ENCODE data around the gene MRPL37. TPM values are rescaled to one million over a fixed set of nuclear protein-coding genes. Genes with fewer than 3 reads are reported as not detected.

The MRPL37 gene
- total and polyA plus RNA-seq, 2 experiments from 2014 or later, result 93.7 to 97.9 TPM

DNA sequence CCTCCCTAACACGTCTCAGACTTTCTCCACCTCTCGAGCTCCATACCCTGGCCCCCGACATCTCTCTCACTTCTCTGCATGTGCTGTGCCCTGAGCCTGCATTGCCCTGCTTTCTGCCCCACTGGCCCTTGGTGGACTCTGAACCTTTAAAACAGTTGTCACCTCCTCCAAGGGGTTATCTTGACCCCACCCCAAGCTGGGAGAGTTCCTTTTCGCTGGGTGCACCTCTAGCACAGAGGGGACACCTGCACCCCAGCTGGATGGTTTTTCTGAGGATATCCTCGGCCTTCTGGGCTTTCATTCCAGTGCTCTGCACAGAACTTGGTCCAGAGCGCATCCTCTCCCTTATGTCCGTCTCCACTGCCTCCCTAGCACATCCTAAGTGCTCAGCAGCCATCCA lies 43.0 kb upstream of the MRPL37 start:
- DNase-seq (ENCODE audit: low read depth in 1 of 2, low spot score in 1 of 2), result no peak
- Histone ChIP-seq H3K27me3 (no peaks in the 10 kb centered on the region), H3K36me3 (no peaks in the 10 kb centered on the region), H3K4me1 (ENCODE audit: low read depth) (no peaks in the 10 kb centered on the region), H3K9me3 (ENCODE audit: low read depth) (no peaks in the 10 kb centered on the region), H3K27ac (no peak overlapping the region), H3K4me3 (no peak overlapping the region)
- TF ChIP-seq, protein P1, sequence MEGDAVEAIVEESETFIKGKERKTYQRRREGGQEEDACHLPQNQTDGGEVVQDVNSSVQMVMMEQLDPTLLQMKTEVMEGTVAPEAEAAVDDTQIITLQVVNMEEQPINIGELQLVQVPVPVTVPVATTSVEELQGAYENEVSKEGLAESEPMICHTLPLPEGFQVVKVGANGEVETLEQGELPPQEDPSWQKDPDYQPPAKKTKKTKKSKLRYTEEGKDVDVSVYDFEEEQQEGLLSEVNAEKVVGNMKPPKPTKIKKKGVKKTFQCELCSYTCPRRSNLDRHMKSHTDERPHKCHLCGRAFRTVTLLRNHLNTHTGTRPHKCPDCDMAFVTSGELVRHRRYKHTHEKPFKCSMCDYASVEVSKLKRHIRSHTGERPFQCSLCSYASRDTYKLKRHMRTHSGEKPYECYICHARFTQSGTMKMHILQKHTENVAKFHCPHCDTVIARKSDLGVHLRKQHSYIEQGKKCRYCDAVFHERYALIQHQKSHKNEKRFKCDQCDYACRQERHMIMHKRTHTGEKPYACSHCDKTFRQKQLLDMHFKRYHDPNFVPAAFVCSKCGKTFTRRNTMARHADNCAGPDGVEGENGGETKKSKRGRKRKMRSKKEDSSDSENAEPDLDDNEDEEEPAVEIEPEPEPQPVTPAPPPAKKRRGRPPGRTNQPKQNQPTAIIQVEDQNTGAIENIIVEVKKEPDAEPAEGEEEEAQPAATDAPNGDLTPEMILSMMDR (IDR thresholded peaks at IDR 0.05; ENCODE audit: low read depth, low read length), result no peak

DNA sequence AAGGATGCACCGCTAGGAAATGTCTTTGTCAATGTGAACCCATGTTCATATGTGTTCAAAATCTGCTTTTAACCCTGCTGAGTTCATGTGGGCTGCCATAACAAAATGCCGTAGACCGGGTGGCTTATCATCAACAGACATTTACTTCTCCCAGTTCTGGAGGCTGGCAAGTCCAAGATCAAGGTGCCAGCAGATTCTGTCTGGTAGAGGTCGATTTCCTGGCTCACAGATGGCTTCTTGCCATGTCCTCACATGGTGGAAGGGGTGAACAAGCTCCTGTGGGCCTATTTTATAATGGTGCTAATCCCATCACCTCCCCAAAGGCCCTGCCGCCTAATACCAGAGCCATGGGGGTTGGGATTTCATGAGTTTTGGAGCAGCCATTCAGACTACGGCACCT lies 42.6 kb upstream of the MRPL37 start:
- H3K36me3 ChIP-seq, result no peaks in the 10 kb centered on the region

DNA sequence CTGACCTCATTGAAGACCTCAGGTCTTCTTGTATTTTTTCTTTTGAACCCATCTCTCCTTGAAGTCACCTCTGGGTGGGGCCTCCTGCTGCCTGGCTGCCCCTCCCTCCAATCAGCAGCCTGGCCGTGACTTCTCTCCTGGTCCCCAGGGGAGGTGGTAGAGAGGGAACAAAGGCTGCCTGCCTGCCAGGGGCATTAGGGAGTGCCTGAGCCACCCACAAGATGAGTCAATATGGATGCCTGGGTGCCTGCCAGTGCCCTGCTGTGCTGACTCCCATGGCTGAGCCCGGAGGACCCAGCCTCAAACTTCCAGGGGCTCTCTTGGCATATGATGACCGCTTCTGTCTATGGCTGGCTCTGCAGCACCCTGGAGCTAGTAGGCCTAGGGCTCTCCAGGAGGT lies 41.9 kb upstream of the MRPL37 start:
- no peaks in the 10 kb centered on the region for H3K4me1 ChIP-seq (ENCODE audit: low read depth)
- TF ChIP-seq, protein P1 (IDR thresholded peaks at IDR 0.05; ENCODE audit: low read depth, low read length), result no peak
- no peak overlapping the region for H3K4me3 ChIP-seq
- H3K36me3 ChIP-seq, result no peaks in the 10 kb centered on the region
- H3K27me3 ChIP-seq, result no peaks in the 10 kb centered on the region
- no peak for DNase-seq (ENCODE audit: low read depth in 1 of 2, low spot score in 1 of 2)
- H3K27ac ChIP-seq, result no peak overlapping the region
- H3K9me3 ChIP-seq (ENCODE audit: low read depth), result no peaks in the 10 kb centered on the region

More for the DNA sequence above, 42.6 kb upstream of the MRPL37 start:
- no peaks in the 10 kb centered on the region for H3K9me3 ChIP-seq (ENCODE audit: low read depth)
- TF ChIP-seq, protein P1 (IDR thresholded peaks at IDR 0.05; ENCODE audit: low read depth, low read length), result no peak
- no peak for DNase-seq (ENCODE audit: low read depth in 1 of 2, low spot score in 1 of 2)
- no peaks in the 10 kb centered on the region for H3K4me1 ChIP-seq (ENCODE audit: low read depth)
- no peak overlapping the region for H3K27ac ChIP-seq
- H3K27me3 ChIP-seq, result no peaks in the 10 kb centered on the region
- no peak overlapping the region for H3K4me3 ChIP-seq

DNA sequence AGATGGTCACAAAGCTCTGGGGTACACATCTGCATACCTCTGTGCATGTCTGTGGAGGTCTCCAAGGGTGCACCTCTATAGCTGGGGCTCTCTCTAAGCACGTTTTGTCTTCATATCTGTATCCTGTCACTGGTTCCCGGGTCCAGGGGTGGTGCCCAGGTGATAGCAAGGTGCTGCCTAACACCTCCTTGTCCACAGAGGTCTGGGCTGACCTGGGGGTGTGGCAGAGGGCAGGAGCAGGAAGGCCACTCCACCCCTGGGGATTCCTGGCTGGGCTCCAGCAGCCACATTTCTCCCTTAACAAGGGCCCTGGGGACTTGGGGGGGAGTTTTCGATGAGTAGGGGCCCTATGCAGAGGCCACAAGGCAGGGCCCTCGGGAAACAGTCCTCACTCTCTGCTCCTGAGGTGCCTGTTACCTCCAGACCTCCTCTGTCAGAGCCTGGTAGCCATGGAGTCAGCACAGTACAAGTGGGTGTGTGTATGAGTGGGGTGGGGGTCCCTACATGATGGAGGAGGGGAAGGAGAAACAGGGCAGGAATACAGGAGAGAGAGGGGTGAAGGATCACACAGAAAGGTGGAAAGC lies 40.1 kb upstream of the MRPL37 start:
- DNase-seq (ENCODE audit: low read depth in 1 of 2, low spot score in 1 of 2), result no peak
- Histone ChIP-seq H3K36me3 (no peaks in the 10 kb centered on the region), H3K4me1 (ENCODE audit: low read depth) (no peaks in the 10 kb centered on the region), H3K27me3 (no peaks in the 10 kb centered on the region), H3K4me3 (no peak overlapping the region), H3K27ac (no peak overlapping the region), H3K9me3 (ENCODE audit: low read depth) (no peaks in the 10 kb centered on the region)
- TF ChIP-seq, protein P1 (IDR thresholded peaks at IDR 0.05; ENCODE audit: low read depth, low read length), result no peak

DNA sequence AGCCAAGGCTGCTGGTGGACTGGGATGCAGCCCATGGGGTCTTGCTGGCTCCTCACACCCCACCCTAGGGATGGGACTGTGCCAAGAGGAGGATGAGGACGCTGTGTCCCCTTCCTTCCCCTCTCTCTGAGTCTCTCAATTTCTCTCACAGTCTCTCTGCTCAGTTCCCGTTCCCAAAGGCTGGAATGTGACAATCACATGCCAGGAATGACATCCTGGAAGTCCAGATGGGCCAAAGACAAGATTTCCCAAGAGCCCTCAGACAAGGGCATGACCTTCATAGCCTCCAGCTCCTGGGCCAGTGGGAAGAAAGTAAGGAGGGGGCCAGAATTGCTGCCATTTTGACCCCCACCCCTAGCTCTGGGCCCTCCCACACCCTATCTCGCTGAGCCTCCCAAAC lies 39.6 kb upstream of the MRPL37 start:
- no peak for DNase-seq (ENCODE audit: low read depth in 1 of 2, low spot score in 1 of 2)
- no peaks in the 10 kb centered on the region for H3K36me3 ChIP-seq
- no peaks in the 10 kb centered on the region for H3K9me3 ChIP-seq (ENCODE audit: low read depth)
- H3K27me3 ChIP-seq, result no peaks in the 10 kb centered on the region
- H3K4me1 ChIP-seq (ENCODE audit: low read depth), result no peaks in the 10 kb centered on the region
- TF ChIP-seq, protein P1 (IDR thresholded peaks at IDR 0.05; ENCODE audit: low read depth, low read length), result no peak
- H3K27ac ChIP-seq, result no peak overlapping the region
- H3K4me3 ChIP-seq, result no peak overlapping the region
